ENCODE results near the gene CCDC124. TPM values are rescaled to one million over a fixed set of nuclear protein-coding genes. Genes with fewer than 3 reads are reported as not detected.

Gene CCDC124
- total RNA-seq, 1 experiment from 2014 or later: 131 TPM

GRCh38 chr19:17977488-17977887 lies 44.7 kb downstream of the CCDC124 start:
- CTCF ChIA-PET: no interaction called here
- DNase-seq (ENCODE audit: low spot score): no peak
- Histone ChIP-seq H3K9me3 (ENCODE audit: low read depth, low read length, poor library complexity, severe bottlenecking) (no peaks in the 10 kb centered on the region), H3K36me3 (ENCODE audit: insufficient read depth, low read length, poor library complexity, severe bottlenecking) (peaks cover 66% of the 10 kb centered on the region), H3K4me3 (ENCODE audit: low read depth, low read length, poor library complexity, severe bottlenecking) (no peak overlapping the region), H3K27ac (ENCODE audit: low read depth, low read length, poor library complexity, severe bottlenecking) (no peak overlapping the region), H3K27me3 (replicated peaks; ENCODE audit: insufficient read depth, low read depth, low read length, poor library complexity) (no peaks in the 10 kb centered on the region), H3K4me1 (ENCODE audit: insufficient read depth, low read length, poor library complexity, severe bottlenecking) (peaks cover 8% of the 10 kb centered on the region)
- POLR2A ChIA-PET (ENCODE audit: low non-redundant PET): no interaction called here
- BruUV-seq (replicated peaks): no TSS peak
- intact Hi-C loops (cut with micrococcal nuclease; ENCODE audit: unreplicated experiment): no loop called here
- no peak for TF ChIP-seq EZH2 (IDR thresholded peaks at IDR 0.05; ENCODE audit: borderline replicate concordance, low read depth, low read length, poor library complexity, severe bottlenecking)
- TF ChIP-seq CTCF (conservative IDR thresholded peaks at IDR 0.05; ENCODE audit: low read depth, low read length): no peak

GRCh38 chr19:17981611-17982010 lies 48.8 kb downstream of the CCDC124 start:
- intact Hi-C loops (cut with micrococcal nuclease; ENCODE audit: unreplicated experiment): no loop called here
- DNase-seq (ENCODE audit: low spot score): no peak
- H3K36me3 ChIP-seq (ENCODE audit: insufficient read depth, low read length, poor library complexity, severe bottlenecking): peaks cover 56% of the 10 kb centered on the region
- no peak for TF ChIP-seq EZH2 (IDR thresholded peaks at IDR 0.05; ENCODE audit: borderline replicate concordance, low read depth, low read length, poor library complexity, severe bottlenecking)
- no peak for TF ChIP-seq CTCF (conservative IDR thresholded peaks at IDR 0.05; ENCODE audit: low read depth, low read length)
- no peaks in the 10 kb centered on the region for H3K27me3 ChIP-seq (replicated peaks; ENCODE audit: insufficient read depth, low read depth, low read length, poor library complexity)
- no peaks in the 10 kb centered on the region for H3K9me3 ChIP-seq (ENCODE audit: low read depth, low read length, poor library complexity, severe bottlenecking)
- ChIA-PET CTCF (no interaction called here), POLR2A (ENCODE audit: low non-redundant PET) (no interaction called here)
- BruUV-seq (replicated peaks): no TSS peak
- H3K27ac ChIP-seq (ENCODE audit: low read depth, low read length, poor library complexity, severe bottlenecking): no peak overlapping the region
- H3K4me1 ChIP-seq (ENCODE audit: insufficient read depth, low read length, poor library complexity, severe bottlenecking): peaks cover 8% of the 10 kb centered on the region
- no peak overlapping the region for H3K4me3 ChIP-seq (ENCODE audit: low read depth, low read length, poor library complexity, severe bottlenecking)

DNA sequence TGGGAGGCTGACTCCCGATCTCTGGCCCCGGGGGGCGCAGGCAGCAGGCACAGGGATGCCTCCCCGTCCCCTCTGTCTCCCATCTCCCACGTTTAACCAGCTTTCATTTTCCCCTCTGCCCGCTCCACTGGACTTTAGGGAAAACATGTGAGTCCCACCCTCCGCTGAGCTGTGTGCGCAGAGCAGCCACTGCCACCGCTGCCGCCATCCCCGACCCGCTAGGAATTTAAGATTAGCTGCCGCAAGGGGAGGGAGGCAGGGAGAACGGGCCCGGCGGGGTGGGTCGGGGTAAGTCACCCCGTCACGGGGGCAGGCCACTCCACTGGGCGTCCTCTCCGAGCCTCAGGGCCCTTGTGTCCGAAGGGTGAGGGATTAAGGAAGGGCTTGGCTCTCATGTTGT lies 49.6 kb downstream of the CCDC124 start:
- Histone ChIP-seq H3K36me3 (ENCODE audit: insufficient read depth, low read length, poor library complexity, severe bottlenecking) (peaks cover 53% of the 10 kb centered on the region), H3K9me3 (ENCODE audit: low read depth, low read length, poor library complexity, severe bottlenecking) (no peaks in the 10 kb centered on the region), H3K4me3 (ENCODE audit: low read depth, low read length, poor library complexity, severe bottlenecking) (no peak overlapping the region), H3K27me3 (replicated peaks; ENCODE audit: insufficient read depth, low read depth, low read length, poor library complexity) (no peaks in the 10 kb centered on the region), H3K4me1 (ENCODE audit: insufficient read depth, low read length, poor library complexity, severe bottlenecking) (peaks cover 1% of the 10 kb centered on the region), H3K27ac (ENCODE audit: low read depth, low read length, poor library complexity, severe bottlenecking) (no peak overlapping the region)
- no TSS peak for BruUV-seq (replicated peaks)
- ChIA-PET CTCF (no interaction called here), POLR2A (ENCODE audit: low non-redundant PET) (no interaction called here)
- no peak for TF ChIP-seq EZH2 (IDR thresholded peaks at IDR 0.05; ENCODE audit: borderline replicate concordance, low read depth, low read length, poor library complexity, severe bottlenecking)
- no peak for TF ChIP-seq CTCF (conservative IDR thresholded peaks at IDR 0.05; ENCODE audit: low read depth, low read length)
- intact Hi-C loops (cut with micrococcal nuclease; ENCODE audit: unreplicated experiment): no loop called here
- DNase-seq (ENCODE audit: low spot score): no peak
